Measurements from ENCODE around the gene ARSD. TPM values are rescaled to one million over a fixed set of nuclear protein-coding genes. Genes with fewer than 3 reads are reported as not detected.

Gene ARSD
- total RNA-seq (2016; rRNA removed; fragmentation: Illumina TruSeq; extraction: Trizol): 2.0 and 4.8 TPM in 2 replicates
- total RNA-seq (2016; cell fraction: cytosol; rRNA removed; fragmentation: Illumina TruSeq; extraction: Trizol; ENCODE audit: low read depth): 0.81 and 1.1 TPM in 2 replicates
- 1.7 and 5.2 TPM in 2 replicates for total RNA-seq (2016; cell fraction: insoluble cytoplasmic fraction; rRNA removed; fragmentation: Illumina TruSeq; extraction: Trizol)
- 1.2 and 2.1 TPM in 2 replicates for total RNA-seq (2016; cell fraction: membrane; rRNA removed; fragmentation: Illumina TruSeq; extraction: Trizol)
- 4.5 and 6.6 TPM in 2 replicates for total RNA-seq (2016; cell fraction: nucleus; rRNA removed; fragmentation: Illumina TruSeq; extraction: Trizol)
- 6.4 and 6.8 TPM in 2 replicates for polyA plus RNA-seq (2011; rRNA removed)
- 4.9 and 5.9 TPM in 2 replicates for polyA plus RNA-seq (2011; cell fraction: cytosol; rRNA removed)
- 7.0 and 9.4 TPM in 2 replicates for polyA plus RNA-seq (2011; cell fraction: nucleus; rRNA removed)
- 5.4 and 5.6 TPM in 2 replicates for polyA plus RNA-seq (2012)
- polyA plus RNA-seq (2016; cell fraction: cytosol; fragmentation: Illumina TruSeq; extraction: Trizol; ENCODE audit: low read depth): 0.72 and 1.0 TPM in 2 replicates
- polyA plus RNA-seq (2016; cell fraction: insoluble cytoplasmic fraction; fragmentation: Illumina TruSeq; extraction: Trizol; ENCODE audit: low read depth): 1.6 and 2.2 TPM in 2 replicates
- 1.0 and 1.2 TPM in 2 replicates for polyA plus RNA-seq (2016; cell fraction: membrane; fragmentation: Illumina TruSeq; extraction: Trizol; ENCODE audit: low read depth)
- 6.4 and 7.4 TPM in 2 replicates for polyA plus RNA-seq (2016; cell fraction: nucleus; fragmentation: Illumina TruSeq; extraction: Trizol; ENCODE audit: insufficient read depth, low read depth)
- 8.9 and 31.5 TPM in 2 replicates for polyA minus RNA-seq (2011; rRNA and poly(A)+ RNA removed; ENCODE audit: low replicate concordance)
- polyA minus RNA-seq (2011; cell fraction: cytosol; rRNA and poly(A)+ RNA removed): 7.2 and 7.8 TPM in 2 replicates
- 6.8 and 7.2 TPM in 2 replicates for polyA minus RNA-seq (2011; cell fraction: nucleus; rRNA and poly(A)+ RNA removed)
- Bru-seq, nascent RNA: percentile 45 among the genes with signal in this experiment
- percentile 63 among the genes with signal in this experiment for BruChase-seq, experiment 1, labeled RNA remaining after a 6-hour chase
- BruChase-seq, experiment 2, labeled RNA remaining after a 2-hour chase: percentile 50 among the genes with signal in this experiment
- long read RNA-seq, experiment 1, partial matches to known transcripts: 0 of 3 reads
- long read RNA-seq, experiment 1, other reads (novel, unspliced or antisense): 3 of 3 reads
- long read RNA-seq, experiment 2, full-length matches to known transcripts: 1 of 25 reads
- long read RNA-seq, experiment 2, partial matches to known transcripts: 2 of 25 reads
- long read RNA-seq, experiment 2, other reads (novel, unspliced or antisense): 22 of 25 reads

DNA sequence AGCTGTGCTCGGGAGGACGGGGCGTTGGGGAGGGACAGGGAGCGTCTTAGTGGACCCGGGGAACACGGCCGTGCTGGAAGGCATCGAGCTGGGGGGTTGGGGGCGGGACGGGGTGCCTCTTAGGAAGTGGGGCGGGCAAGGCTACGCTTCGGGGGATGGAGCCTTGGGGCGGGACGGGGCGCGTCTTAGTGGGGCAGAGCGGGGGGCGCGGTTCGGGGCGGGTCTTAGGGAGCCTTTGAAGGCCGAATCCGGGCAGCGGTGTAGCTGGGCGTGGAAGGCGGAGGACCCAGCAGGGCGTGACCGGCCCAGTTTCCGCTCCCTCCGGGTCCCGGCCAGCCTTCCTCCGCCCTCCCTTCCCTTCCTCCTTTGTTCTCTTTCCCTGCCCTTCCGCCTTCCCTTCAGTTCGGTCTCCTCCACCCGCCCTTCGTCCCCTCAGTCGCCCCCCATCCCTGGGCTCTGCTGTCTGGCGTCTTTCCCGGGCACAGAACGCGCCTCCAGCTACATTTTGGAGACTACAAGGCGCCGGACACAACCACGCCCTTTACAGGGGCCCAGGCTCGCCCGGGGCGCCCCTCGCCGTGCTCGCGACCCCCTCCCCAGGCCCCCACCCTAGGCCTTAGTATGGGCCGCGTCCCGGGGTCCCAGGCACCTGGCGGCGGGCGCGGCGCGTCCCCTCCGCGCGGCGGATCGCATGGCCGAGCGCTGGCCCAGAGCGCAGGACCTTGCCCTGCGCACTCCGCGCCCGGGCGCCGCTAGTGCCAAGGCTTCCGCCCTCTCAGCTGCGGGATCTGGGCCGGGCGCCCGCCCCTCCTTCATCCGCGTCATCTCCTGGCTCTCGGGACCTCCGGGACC is at the start of gene ARSD:
ARSD (minus strand) TSS at position 757 of the 852 bp plus-strand sequence; CDS start at position 693, 64 bp downstream.
- ChIA-PET POLR2A (interaction anchor here (1.1 to 2.4 kb wide), 7 partner anchors 9 to 36 kb away, joined by 3 to 28 read pairs (median 7); a partner anchor contains a TSS), CTCF (ENCODE audit: low intra/inter-chr PET ratio, low total read pairs) (no interaction called here)
- TSS peak; percentile 81 for BruUV-seq (replicated peaks)
- Histone ChIP-seq H3K4me2 (ENCODE audit: low read depth, low read length) (peak within 1 kb of the TSS; percentile 70), H4K20me1 (ENCODE audit: insufficient read depth, low read length) (no peaks in the 10 kb centered on the region), H3K79me2 (ENCODE audit: insufficient read depth, low read length) (no peaks in the 10 kb centered on the region), H3K4me1 (ENCODE audit: insufficient read depth, low read length) (no peaks in the 10 kb centered on the region), H3K9ac (ENCODE audit: insufficient read depth, low read depth, low read length) (peak within 1 kb of the TSS; percentile 85), H3K27ac (ENCODE audit: extremely low read length, insufficient read depth, low read length) (peak within 1 kb of the TSS; percentile 99), H3K36me3 (replicated peaks in 1 of 2; ENCODE audit: control insufficient read depth in 1 of 2, insufficient read depth in 2 of 2, low read length in 2 of 2) (no peaks in the 10 kb centered on the region), H2AFZ (ENCODE audit: low read length) (no peak within 1 kb of the TSS), H3K4me3 (replicated peaks in 1 of 3; ENCODE audit: insufficient read depth in 1 of 3, low read depth in 2 of 3, low read length in 3 of 3) (peak within 1 kb of the TSS; percentile 59 to 73 (median 71); a peak in 5 of 6 replicates), H3K27me3 (ENCODE audit: control insufficient read depth in 1 of 2, insufficient read depth in 2 of 2, low read length in 2 of 2) (no peaks in the 10 kb centered on the region), H3K9me3 (ENCODE audit: low read length) (no peaks in the 10 kb centered on the region)
- FAIRE-seq: no peak
- intact Hi-C loops (cut with micrococcal nuclease; ENCODE audit: unreplicated experiment): loop anchor here (1.0 to 2.0 kb wide), 2 partner anchors 31 to 34 kb away; no protein-coding TSS in a partner anchor
- in situ Hi-C loops (cut with HindIII; ENCODE audit: extremely low pct_ligation_motif_present, low pct_unique_long_range_greater_than_20kb): no loop called here
- WGBS (ENCODE audit: low lambda C conversion rate): 0% methylated on average over 16 of the region's 84 CpGs
- peak; percentile 74 for DNase-seq (ENCODE audit: low spot score)
- ATAC-seq: peak; percentile 87
- no peak for TF ChIP-seq RBM22 (optimal IDR thresholded peaks at IDR 0.05; ENCODE audit: low read length)
- no peak for TF ChIP-seq SKIL (CRISPR knock-in tag; IDR thresholded peaks at IDR 0.05; ENCODE audit: borderline replicate concordance)
- TF ChIP-seq ZNF574 (CRISPR knock-in tag; IDR thresholded peaks at IDR 0.05): 0 out of 2 replicates have a peak, but pooled peaks have one; percentile 32
- TF ChIP-seq TCF7L2 (IDR thresholded peaks at IDR 0.05; ENCODE audit: low read depth, low read length): no peak
- TF ChIP-seq MTA1 (CRISPR knock-in tag; IDR thresholded peaks at IDR 0.05; ENCODE audit: borderline replicate concordance): no peak
- peak; percentile 22; the same call in 1 of the 2 replicates for TF ChIP-seq MYC (CRISPR knock-in tag; IDR thresholded peaks at IDR 0.05; ENCODE audit: borderline replicate concordance)
- TF ChIP-seq ARNTL (CRISPR knock-in tag; IDR thresholded peaks at IDR 0.05): no peak
- TF ChIP-seq SMYD3 (CRISPR knock-in tag; IDR thresholded peaks at IDR 0.05): no peak
- TF ChIP-seq CHD2 (IDR thresholded peaks at IDR 0.05; ENCODE audit: low read depth, low read length): no peak
- TF ChIP-seq BHLHE40 (IDR thresholded peaks at IDR 0.05; ENCODE audit: low read length): no peak
